PC-3 (cell line): ENCODE measurements around the gene MOGAT3.

ENCODE experiments used
- CTCF ChIP-seq: fragments of 300-600 bp; sonication (generic); conservative IDR thresholded peaks from 2 replicates; pipeline ENCODE4 v1.5.1; 2017; ENCODE audit warnings: antibody characterized with exemption, low read depth, mild to moderate bottlenecking, low read length
- EZH2phosphoT487 ChIP-seq: fragments of 300-600 bp; sonication (generic); IDR thresholded peaks from 2 replicates; pipeline ENCODE4 v1.6.1; 2018; ENCODE audit warnings: mild to moderate bottlenecking, antibody characterized with exemption, low read length, borderline replicate concordance

- TF ChIP-seq CTCF (no peak), EZH2phosphoT487 (no peak)
Observed at GRCh38 chr7:101170617-101171441, 30.0 kb downstream of the MOGAT3 start.
